Stimulated activated CD8-positive, alpha-beta memory T cell treated with anti-CD3 and anti-CD28 coated beads, Interleukin-4, amount 100 ng/mL, for 4 hours (primary cell): ENCODE measurements around the gene PDIA6.
"Not testable (repeated sequence)": the region's sequence is repeated elsewhere in the genome, so short reads cannot be mapped to it uniquely, and the experiment has no call there.

Experiments
- DNase-seq, 2 donors: peaks; one replicate each; pipeline ENCODE4 v3.0.0-alpha.2; 2020; ENCODE audit warnings: low read depth in 2 of 2, low spot score in 1 of 2

PDIA6 gene

GRCh38 chr2:10833021-10833420, 20.4 kb upstream of the PDIA6 start:
- no peak for DNase-seq

- peak; percentile 55 to 59 for DNase-seq
Measured at GRCh38 chr2:10832203-10832936, 19.8 kb upstream of the PDIA6 start.

- no peak for DNase-seq
Measured at GRCh38 chr2:10831400-10831985, 18.9 kb upstream of the PDIA6 start.

- no peak for DNase-seq
Measured at GRCh38 chr2:10830641-10831399, 18.2 kb upstream of the PDIA6 start.

GRCh38 chr2:10830203-10830602, 17.6 kb upstream of the PDIA6 start:
- no peak for DNase-seq

GRCh38 chr2:10829299-10829698, 16.7 kb upstream of the PDIA6 start:
- DNase-seq = no peak

GRCh38 chr2:10828346-10828745, 15.8 kb upstream of the PDIA6 start:
- DNase-seq = no peak

- DNase-seq = no peak
Measured at GRCh38 chr2:10826625-10827024, 14.0 kb upstream of the PDIA6 start.

GRCh38 chr2:10826026-10826425, 13.4 kb upstream of the PDIA6 start:
- DNase-seq = no peak

- no peak for DNase-seq
Measured at GRCh38 chr2:10824191-10824590, 11.6 kb upstream of the PDIA6 start.

- DNase-seq = no peak
Measured at GRCh38 chr2:10820978-10821695, 8.6 kb upstream of the PDIA6 start.

GRCh38 chr2:10820562-10820961, 8.0 kb upstream of the PDIA6 start:
- DNase-seq = no peak

GRCh38 chr2:10819714-10820314, 7.2 kb upstream of the PDIA6 start:
- DNase-seq = no peak

- DNase-seq = no peak
Measured at GRCh38 chr2:10818984-10819383, 6.4 kb upstream of the PDIA6 start.

- not testable (repeated sequence) for DNase-seq
Measured at GRCh38 chr2:10818305-10818704, 5.7 kb upstream of the PDIA6 start.

- DNase-seq = no peak
Measured at GRCh38 chr2:10817413-10817812, 4.8 kb upstream of the PDIA6 start.

- no peak for DNase-seq
Measured at GRCh38 chr2:10814571-10815331, 2.2 kb upstream of the PDIA6 start.

- no peak for DNase-seq
Measured at GRCh38 chr2:10814142-10814541, 1.6 kb upstream of the PDIA6 start.

- DNase-seq = not testable (repeated sequence)
Measured at GRCh38 chr2:10813163-10814138, 866 bp upstream of the PDIA6 start.
